Skeletal muscle satellite cell (primary cell): Measurements from ENCODE around the gene CENPT.

Experiments used
- H3K27me3 ChIP-seq: 2 replicates; pipeline ENCODE4 v1.7.0; 2013; ENCODE audit warnings: low read length; ENCODE audit not compliant: control insufficient read depth, insufficient read depth
- H3K36me3 ChIP-seq: 2 replicates; pipeline ENCODE4 v1.7.0; 2013; ENCODE audit warnings: mild to moderate bottlenecking, control low read depth, low read length; ENCODE audit not compliant: insufficient read depth
- H3K4me1 ChIP-seq: 2 replicates; pipeline ENCODE4 v1.7.0; 2013; ENCODE audit warnings: low read length; ENCODE audit not compliant: control insufficient read depth, insufficient read depth
- H3K4me2 ChIP-seq: 2 replicates; pipeline ENCODE4 v1.7.0; 2013; ENCODE audit warnings: mild to moderate bottlenecking, low read length
- H3K4me3 ChIP-seq: 2 replicates; pipeline ENCODE4 v1.7.0; 2013; ENCODE audit warnings: low read length
- H3K9ac ChIP-seq: 2 replicates; pipeline ENCODE4 v1.7.0; 2013; ENCODE audit warnings: mild to moderate bottlenecking, low read depth, low read length, moderate library complexity
- H3K9me3 ChIP-seq: replicated peaks from 2 replicates; pipeline ENCODE4 v1.7.0; 2013; ENCODE audit warnings: mild to moderate bottlenecking, control low read depth, low read length

Gene CENPT

DNA sequence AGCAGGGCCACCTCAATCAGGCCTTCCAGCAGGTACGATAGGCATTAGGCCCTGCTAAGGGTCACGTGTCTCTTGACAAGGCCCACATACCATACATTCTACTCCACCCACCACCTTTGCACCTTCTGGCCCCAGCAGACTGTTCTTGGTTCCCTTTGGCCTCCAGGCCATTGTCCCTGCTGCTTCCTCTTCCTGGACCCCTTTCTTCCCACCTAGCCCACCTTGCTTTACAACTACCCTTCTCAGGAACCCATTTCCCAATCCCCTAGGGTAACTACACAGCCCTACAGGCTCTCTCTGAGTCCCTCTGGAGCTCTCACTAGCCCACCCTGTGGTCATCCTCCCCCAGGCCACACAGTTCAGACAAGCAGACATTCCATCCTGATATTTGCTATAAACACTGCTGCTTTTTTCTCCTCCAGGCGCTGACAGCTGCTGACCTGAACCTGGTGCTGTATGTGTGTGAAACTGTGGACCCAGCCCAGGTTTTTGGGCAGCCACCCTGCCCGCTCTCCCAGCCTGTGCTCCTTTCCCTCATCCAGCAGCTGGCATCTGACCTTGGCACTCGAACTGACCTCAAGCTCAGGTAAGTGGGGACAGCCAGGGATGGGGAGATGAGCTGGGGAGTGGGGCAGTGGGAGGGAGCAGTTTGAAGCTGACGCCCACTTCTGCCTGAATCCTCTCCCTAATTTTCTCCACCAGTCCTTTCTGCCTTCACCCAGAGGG lies 35.8 kb upstream of the CENPT start:
- H3K27me3 ChIP-seq: no peaks in the 10 kb centered on the region
- H3K4me2 ChIP-seq: no peak overlapping the region
- peaks cover 18% of the 10 kb centered on the region for H3K4me1 ChIP-seq
- no peaks in the 10 kb centered on the region for H3K9me3 ChIP-seq
- H3K4me3 ChIP-seq: no peak overlapping the region
- H3K9ac ChIP-seq: no peak overlapping the region
- H3K36me3 ChIP-seq: peaks cover 78% of the 10 kb centered on the region

DNA sequence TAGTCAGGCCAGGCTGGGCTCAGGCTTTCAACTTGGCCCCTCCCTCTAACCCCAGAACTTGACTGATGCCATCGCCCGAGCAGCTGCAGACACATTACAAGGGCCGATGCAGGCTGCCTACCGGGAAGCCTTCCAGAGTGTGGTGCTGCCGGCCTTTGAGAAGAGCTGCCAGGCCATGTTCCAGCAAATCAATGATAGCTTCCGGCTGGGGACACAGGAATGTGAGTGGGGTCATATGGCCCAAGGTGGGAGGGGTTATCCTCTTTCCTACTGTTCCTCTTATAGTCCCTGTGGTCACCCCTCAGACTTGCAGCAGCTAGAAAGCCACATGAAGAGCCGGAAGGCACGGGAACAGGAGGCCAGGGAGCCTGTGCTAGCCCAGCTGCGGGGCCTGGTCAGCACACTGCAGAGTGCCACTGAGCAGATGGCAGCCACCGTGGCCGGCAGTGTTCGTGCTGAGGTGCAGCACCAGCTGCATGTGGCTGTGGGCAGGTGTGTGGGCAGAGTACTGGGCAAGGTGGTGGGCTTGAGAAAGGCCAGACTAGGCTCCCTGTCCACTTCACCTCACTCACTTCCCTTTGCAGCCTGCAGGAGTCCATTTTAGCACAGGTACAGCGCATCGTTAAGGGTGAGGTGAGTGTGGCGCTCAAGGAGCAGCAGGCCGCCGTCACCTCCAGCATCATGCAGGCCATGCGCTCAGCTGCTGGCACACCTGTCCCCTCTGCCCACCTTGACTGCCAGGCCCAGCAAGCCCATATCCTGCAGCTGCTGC lies 35.1 kb upstream of the CENPT start:
- no peak overlapping the region for H3K4me3 ChIP-seq
- no peaks in the 10 kb centered on the region for H3K27me3 ChIP-seq
- peaks cover 18% of the 10 kb centered on the region for H3K4me1 ChIP-seq
- peaks cover 85% of the 10 kb centered on the region for H3K36me3 ChIP-seq
- no peak overlapping the region for H3K4me2 ChIP-seq
- H3K9me3 ChIP-seq: no peaks in the 10 kb centered on the region
- no peak overlapping the region for H3K9ac ChIP-seq

- Histone ChIP-seq H3K4me2 (no peak overlapping the region), H3K4me1 (peaks cover 18% of the 10 kb centered on the region), H3K27me3 (no peaks in the 10 kb centered on the region), H3K4me3 (no peak overlapping the region), H3K36me3 (peaks cover 94% of the 10 kb centered on the region), H3K9ac (no peak overlapping the region), H3K9me3 (no peaks in the 10 kb centered on the region)
These were observed 34.2 kb upstream of the CENPT start for GRCh38 chr16:67881621-67882161.

GRCh38 chr16:67880584-67880983 lies 33.1 kb upstream of the CENPT start:
- Histone ChIP-seq H3K4me3 (no peak overlapping the region), H3K9me3 (no peaks in the 10 kb centered on the region), H3K9ac (no peak overlapping the region), H3K4me2 (no peak overlapping the region), H3K27me3 (no peaks in the 10 kb centered on the region), H3K4me1 (peaks cover 18% of the 10 kb centered on the region), H3K36me3 (peaks cover 93% of the 10 kb centered on the region)

GRCh38 chr16:67879936-67880335 lies 32.4 kb upstream of the CENPT start:
- H3K27me3 ChIP-seq: no peaks in the 10 kb centered on the region
- no peak overlapping the region for H3K9ac ChIP-seq
- H3K36me3 ChIP-seq: peaks cover 89% of the 10 kb centered on the region

GRCh38 chr16:67879462-67879861 lies 32.0 kb upstream of the CENPT start:
- H3K36me3 ChIP-seq: peaks cover 85% of the 10 kb centered on the region
- no peak overlapping the region for H3K9ac ChIP-seq

More at GRCh38 chr16:67879936-67880335, 32.4 kb upstream of the CENPT start:
- no peaks in the 10 kb centered on the region for H3K9me3 ChIP-seq
- peaks cover 20% of the 10 kb centered on the region for H3K4me1 ChIP-seq
- no peak overlapping the region for H3K4me3 ChIP-seq
- H3K4me2 ChIP-seq: no peak overlapping the region

DNA sequence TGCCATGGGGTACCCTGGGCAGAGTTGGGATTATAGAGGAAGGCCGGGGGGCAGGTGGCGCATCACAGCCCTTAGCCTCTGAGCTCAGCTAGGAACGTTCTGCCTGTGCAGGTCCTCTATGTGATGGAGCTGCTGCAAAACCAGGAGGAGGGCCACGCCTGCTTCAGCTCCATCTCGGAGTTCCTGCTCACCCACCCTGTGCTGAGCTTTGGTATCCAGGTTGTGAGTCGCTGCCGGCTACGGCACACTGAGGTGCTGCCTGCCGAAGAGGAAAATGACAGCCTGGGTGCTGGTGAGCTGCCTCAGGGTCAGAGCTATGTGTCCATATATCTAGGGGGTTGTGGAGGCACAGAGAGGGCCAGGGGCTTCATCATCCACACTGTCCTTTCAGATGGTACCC lies 31.4 kb upstream of the CENPT start:
- Histone ChIP-seq H3K9ac (no peak overlapping the region), H3K4me2 (no peak overlapping the region), H3K4me3 (no peak overlapping the region), H3K9me3 (no peaks in the 10 kb centered on the region), H3K27me3 (no peaks in the 10 kb centered on the region), H3K4me1 (peaks cover 24% of the 10 kb centered on the region), H3K36me3 (peaks cover 80% of the 10 kb centered on the region)

More at GRCh38 chr16:67879462-67879861, 32.0 kb upstream of the CENPT start:
- H3K27me3 ChIP-seq: no peaks in the 10 kb centered on the region
- no peak overlapping the region for H3K4me2 ChIP-seq
- H3K9me3 ChIP-seq: no peaks in the 10 kb centered on the region
- H3K4me1 ChIP-seq: peaks cover 20% of the 10 kb centered on the region
- H3K4me3 ChIP-seq: no peak overlapping the region

GRCh38 chr16:67878232-67878631 lies 30.7 kb upstream of the CENPT start:
- Histone ChIP-seq H3K27me3 (no peaks in the 10 kb centered on the region), H3K4me1 (peaks cover 27% of the 10 kb centered on the region), H3K36me3 (peaks cover 73% of the 10 kb centered on the region), H3K4me2 (no peak overlapping the region), H3K9me3 (no peaks in the 10 kb centered on the region), H3K4me3 (no peak overlapping the region), H3K9ac (no peak overlapping the region)

DNA sequence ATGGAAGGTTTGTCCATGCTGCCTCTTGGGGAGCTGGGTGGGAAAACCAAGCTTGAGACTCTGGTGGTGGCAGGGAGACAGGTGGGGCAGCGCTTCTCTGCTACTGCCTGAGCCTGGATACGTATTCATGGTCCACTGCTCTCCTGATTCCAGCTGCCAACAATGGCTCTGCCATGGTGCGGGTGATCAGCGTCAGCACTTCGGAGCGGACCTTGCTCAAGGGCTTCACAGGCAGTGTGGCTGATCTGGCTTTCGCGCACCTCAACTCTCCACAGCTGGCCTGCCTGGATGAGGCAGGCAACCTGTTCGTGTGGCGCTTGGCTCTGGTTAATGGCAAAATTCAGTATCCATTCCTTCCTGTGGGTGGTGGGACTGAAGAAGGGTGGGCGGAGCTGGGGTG lies 29.6 kb upstream of the CENPT start:
- H3K27me3 ChIP-seq: no peaks in the 10 kb centered on the region
- H3K36me3 ChIP-seq: peaks cover 62% of the 10 kb centered on the region
- no peak overlapping the region for H3K9ac ChIP-seq
- no peak overlapping the region for H3K4me3 ChIP-seq
- H3K4me1 ChIP-seq: peaks cover 26% of the 10 kb centered on the region
- H3K9me3 ChIP-seq: no peaks in the 10 kb centered on the region
- no peak overlapping the region for H3K4me2 ChIP-seq

GRCh38 chr16:67874372-67874771 lies 26.9 kb upstream of the CENPT start:
- no peaks in the 10 kb centered on the region for H3K27me3 ChIP-seq
- H3K4me3 ChIP-seq: peak overlapping the region; percentile 96
- peak overlapping the region; percentile 96 for H3K9ac ChIP-seq
- H3K9me3 ChIP-seq: no peaks in the 10 kb centered on the region
- H3K36me3 ChIP-seq: peaks cover 54% of the 10 kb centered on the region
- peaks cover 20% of the 10 kb centered on the region for H3K4me1 ChIP-seq
- H3K4me2 ChIP-seq: peak overlapping the region; percentile 89

- peaks cover 20% of the 10 kb centered on the region for H3K4me1 ChIP-seq
- H3K4me2 ChIP-seq: peak overlapping the region; percentile 89
- H3K9ac ChIP-seq: peak overlapping the region; percentile 96
- H3K36me3 ChIP-seq: peaks cover 53% of the 10 kb centered on the region
- peak overlapping the region; percentile 96 for H3K4me3 ChIP-seq
- no peaks in the 10 kb centered on the region for H3K9me3 ChIP-seq
- no peaks in the 10 kb centered on the region for H3K27me3 ChIP-seq
These were observed 26.2 kb upstream of the CENPT start for GRCh38 chr16:67873435-67874370.
